HepG2 (cell line): ENCODE measurements around the gene PEA15. TPM values are rescaled to one million over a fixed set of nuclear protein-coding genes. Genes with fewer than 3 reads are reported as not detected.

ENCODE experiments used
- ATAC-seq: fragments of 200-7000 bp; cut with Tn5 transposase; 3 replicates; pipeline ENCODE4 v1.9.1; 2020; ENCODE audit warnings: mild to moderate bottlenecking, moderate library complexity
- BruUV-seq: library from RNA; stranded (reverse); fragments of 400-500 nt; replicated peaks from 2 replicates; lab custom pipeline; 2021; lab: Mats Ljungman, UMichigan
- CTCF ChIA-PET: fragments of 300-600 bp; formaldehyde crosslinking; extraction: SDS; loops from one replicate; lab custom pipeline; 2021; ENCODE audit warnings: low total read pairs, inconsistent platforms, low intra/inter-chr PET ratio; lab: Yijun Ruan, JAX
- POLR2A ChIA-PET: fragments of 350-600 bp; sonication (Branson Sonifier 250); formaldehyde crosslinking; loops from one replicate; lab custom pipeline; 2020; ENCODE audit warnings: antibody characterized with exemption, inconsistent platforms; lab: Yijun Ruan, JAX
- DNase-seq: peaks from one replicate; pipeline ENCODE4 v3.0.0-alpha.2; 2015; ENCODE audit warnings: low spot score
- FAIRE-seq: peaks from 3 replicates; lab custom pipeline; 2011; peaks lifted over from hg19 to GRCh38; lab: Jason Lieb, UNC
- H2AFZ ChIP-seq: one replicate; pipeline ENCODE4 v1.6.1; 2011; ENCODE audit warnings: low read length, inconsistent platforms
- H3K27ac ChIP-seq: fragments of 300-600 bp; 3 replicates; pipeline ENCODE4 v1.8.0; 2011; ENCODE audit warnings: mixed run types, mild to moderate bottlenecking, mixed read lengths, low read length, inconsistent platforms; ENCODE audit not compliant: insufficient read depth; ENCODE audit errors: extremely low read length
- H3K27me3 ChIP-seq, 2 experiments: fragments of 200-600 bp in 1 of 2; 2 replicates in 1 of 2; 3 replicates in 1 of 2; pipeline versions ENCODE4 v1.6.0 to v1.8.0; 2011; ENCODE audit warnings: low read length in 2 of 2, mild to moderate bottlenecking in 2 of 2, moderate library complexity in 2 of 2, inconsistent platforms in 1 of 2; ENCODE audit not compliant: insufficient read depth in 2 of 2, control insufficient read depth in 1 of 2
- H3K36me3 ChIP-seq, 2 experiments: fragments of 200-600 bp in 1 of 2; replicated peaks in 1 of 2; 2 replicates in 1 of 2; 3 replicates in 1 of 2; pipeline versions ENCODE4 v1.5.1 to v1.8.0; 2011; ENCODE audit warnings: low read length in 2 of 2, inconsistent platforms in 1 of 2; ENCODE audit not compliant: insufficient read depth in 2 of 2, control insufficient read depth in 1 of 2
- H3K4me1 ChIP-seq: 2 replicates; pipeline ENCODE4 v1.5.1; 2012; ENCODE audit warnings: low read length, inconsistent platforms; ENCODE audit not compliant: insufficient read depth
- H3K4me2 ChIP-seq: 2 replicates; pipeline ENCODE4 v1.6.0; 2011; ENCODE audit warnings: low read depth, low read length, inconsistent platforms
- H3K4me3 ChIP-seq, 3 experiments: fragments of 200-600 bp in 1 of 3; sonication (generic), shearing (Covaris generic) in 1 of 3; replicated peaks in 1 of 3; 2 replicates each; pipeline ENCODE4 v1.5.1; 2011 to 2016; ENCODE audit warnings: low read length in 3 of 3, inconsistent platforms in 2 of 3, low read depth in 2 of 3, mild to moderate bottlenecking in 2 of 3, control low read depth in 1 of 3, mixed read lengths in 1 of 3; ENCODE audit not compliant: insufficient read depth in 1 of 3
- H3K79me2 ChIP-seq: one replicate; pipeline ENCODE4 v1.6.1; 2011; ENCODE audit warnings: low read length, inconsistent platforms; ENCODE audit not compliant: insufficient read depth
- H3K9ac ChIP-seq: 2 replicates; pipeline ENCODE4 v1.6.0; 2011; ENCODE audit warnings: mild to moderate bottlenecking, low read depth, low read length, inconsistent platforms; ENCODE audit not compliant: insufficient read depth
- H3K9me3 ChIP-seq: 2 replicates; pipeline ENCODE4 v1.5.1; 2012; ENCODE audit warnings: mild to moderate bottlenecking, low read length
- H4K20me1 ChIP-seq: 2 replicates; pipeline ENCODE4 v1.6.0; 2011; ENCODE audit warnings: inconsistent platforms, mild to moderate bottlenecking, low read length, moderate library complexity; ENCODE audit not compliant: insufficient read depth
- GATAD1 ChIP-seq: IDR thresholded peaks from 2 replicates; pipeline ENCODE4 v1.6.1; 2016; ENCODE audit warnings: missing genetic modification reagents, missing compliant biosample characterization
- HIC2 ChIP-seq: sonication (generic); formaldehyde crosslinking; IDR thresholded peaks from 2 replicates; pipeline ENCODE4 v1.9.0; 2022; ENCODE audit warnings: low read depth, missing genetic modification reagents
- NKX3-1 ChIP-seq: sonication (generic); formaldehyde crosslinking; IDR thresholded peaks from 2 replicates; pipeline ENCODE4 v1.5.0; 2020; ENCODE audit warnings: missing genetic modification reagents
- NR2F2 ChIP-seq: IDR thresholded peaks from 2 replicates; pipeline ENCODE4 v1.6.1; 2012; ENCODE audit warnings: low read depth, inconsistent platforms, borderline replicate concordance
- ZBTB38 ChIP-seq: sonication (generic); formaldehyde crosslinking; IDR thresholded peaks from 2 replicates; pipeline ENCODE4 v1.5.1; 2020; ENCODE audit warnings: mild to moderate bottlenecking, missing genetic modification reagents
- ZIK1 ChIP-seq: sonication (generic); formaldehyde crosslinking; IDR thresholded peaks from 2 replicates; pipeline ENCODE4 v1.5.0; 2020; ENCODE audit warnings: mild to moderate bottlenecking, low read depth, missing genetic modification reagents, borderline replicate concordance
- ZNF670 ChIP-seq: sonication (generic); formaldehyde crosslinking; IDR thresholded peaks from 2 replicates; pipeline ENCODE4 v1.8.0; 2022; ENCODE audit warnings: mild to moderate bottlenecking, missing genetic modification reagents, borderline replicate concordance
- ZNF740 ChIP-seq: sonication (generic); formaldehyde crosslinking; IDR thresholded peaks from 2 replicates; pipeline ENCODE4 v1.4.0; 2020; ENCODE audit warnings: missing genetic modification reagents
- WGBS: methylation state at CpG from one replicate; pipeline ENCODE4 v1.1.6; 2017; ENCODE audit warnings: low lambda C conversion rate; 5-methylcytosine and 5-hydroxymethylcytosine counted together
- in situ Hi-C: cut with HindIII; loops from 2 replicates; pipeline ENCODE4 v1.10.0; 2017; ENCODE audit warnings: low pct_unique_long_range_greater_than_20kb; ENCODE audit not compliant: extremely low pct_ligation_motif_present
- intact Hi-C: fragments of 100-400 bp; cut with micrococcal nuclease; formaldehyde crosslinking; loops from one replicate; pipeline ENCODE4 v1.10.0; 2022; ENCODE audit not compliant: unreplicated experiment
- polyA plus RNA-seq, 8 experiments: library from polyadenylated mRNA; depleted of rRNA in 3 of 8; stranded (reverse) in 7 of 8; unstranded in 1 of 8; fragments of >200 nt; fragmentation: Illumina TruSeq in 4 of 8; extraction: Trizol in 4 of 8; gene quantifications; 2 replicates each; pipeline versions ENCODE4 v1.2.1 to v1.2.3, GENCODE V29; 2011 to 2016; ENCODE audit warnings: low read depth in 4 of 8, missing spikeins in 1 of 8, mixed read lengths in 1 of 8; ENCODE audit not compliant: insufficient read depth in 1 of 8
- total RNA-seq, 5 experiments: library from RNA; depleted of rRNA; stranded (reverse); fragments of >200 nt; fragmentation: Illumina TruSeq; extraction: Trizol; gene quantifications; 2 replicates each; pipeline ENCODE4 v1.2.3, GENCODE V29; 2016; ENCODE audit warnings: low read depth in 1 of 5
- TF ChIP-seq, protein P1 (sequence below), 2 experiments: IDR thresholded peaks; 2 replicates each; pipeline ENCODE4 v1.6.1; 2011 to 2012; ENCODE audit warnings: low read length in 2 of 2, borderline replicate concordance in 1 of 2, low read depth in 1 of 2, mild to moderate bottlenecking in 1 of 2, moderate library complexity in 1 of 2
- TF ChIP-seq, protein P2 (sequence below): sonication (generic); formaldehyde crosslinking; IDR thresholded peaks from 2 replicates; pipeline ENCODE4 v1.5.0; 2020; ENCODE audit warnings: missing genetic modification reagents, mild to moderate bottlenecking, borderline replicate concordance
- TF ChIP-seq, protein P3 (sequence below): sonication (generic); formaldehyde crosslinking; IDR thresholded peaks from 2 replicates; pipeline ENCODE4 v1.4.0; 2020; ENCODE audit warnings: missing genetic modification reagents, borderline replicate concordance

The PEA15 gene
- total and polyA plus RNA-seq, 2 of the 13 experiments (the other 11 are each of a cell fraction or from before 2014, with no cell fraction given): 12.1 to 35.2 TPM

DNA sequence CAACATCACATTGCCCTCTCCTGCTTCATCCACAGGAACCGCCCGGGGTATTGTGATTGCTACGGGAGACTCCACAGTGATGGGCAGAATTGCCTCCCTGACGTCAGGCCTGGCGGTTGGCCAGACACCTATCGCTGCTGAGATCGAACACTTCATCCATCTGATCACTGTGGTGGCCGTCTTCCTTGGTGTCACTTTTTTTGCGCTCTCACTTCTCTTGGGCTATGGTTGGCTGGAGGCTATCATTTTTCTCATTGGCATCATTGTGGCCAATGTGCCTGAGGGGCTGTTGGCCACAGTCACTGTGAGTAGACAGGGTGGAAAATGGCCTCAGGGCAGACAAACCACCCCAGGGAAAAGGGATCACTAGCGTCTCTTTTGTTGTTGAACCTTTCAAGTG lies 41.1 kb upstream of the PEA15 start (continued):
- TF ChIP-seq, protein P1, sequence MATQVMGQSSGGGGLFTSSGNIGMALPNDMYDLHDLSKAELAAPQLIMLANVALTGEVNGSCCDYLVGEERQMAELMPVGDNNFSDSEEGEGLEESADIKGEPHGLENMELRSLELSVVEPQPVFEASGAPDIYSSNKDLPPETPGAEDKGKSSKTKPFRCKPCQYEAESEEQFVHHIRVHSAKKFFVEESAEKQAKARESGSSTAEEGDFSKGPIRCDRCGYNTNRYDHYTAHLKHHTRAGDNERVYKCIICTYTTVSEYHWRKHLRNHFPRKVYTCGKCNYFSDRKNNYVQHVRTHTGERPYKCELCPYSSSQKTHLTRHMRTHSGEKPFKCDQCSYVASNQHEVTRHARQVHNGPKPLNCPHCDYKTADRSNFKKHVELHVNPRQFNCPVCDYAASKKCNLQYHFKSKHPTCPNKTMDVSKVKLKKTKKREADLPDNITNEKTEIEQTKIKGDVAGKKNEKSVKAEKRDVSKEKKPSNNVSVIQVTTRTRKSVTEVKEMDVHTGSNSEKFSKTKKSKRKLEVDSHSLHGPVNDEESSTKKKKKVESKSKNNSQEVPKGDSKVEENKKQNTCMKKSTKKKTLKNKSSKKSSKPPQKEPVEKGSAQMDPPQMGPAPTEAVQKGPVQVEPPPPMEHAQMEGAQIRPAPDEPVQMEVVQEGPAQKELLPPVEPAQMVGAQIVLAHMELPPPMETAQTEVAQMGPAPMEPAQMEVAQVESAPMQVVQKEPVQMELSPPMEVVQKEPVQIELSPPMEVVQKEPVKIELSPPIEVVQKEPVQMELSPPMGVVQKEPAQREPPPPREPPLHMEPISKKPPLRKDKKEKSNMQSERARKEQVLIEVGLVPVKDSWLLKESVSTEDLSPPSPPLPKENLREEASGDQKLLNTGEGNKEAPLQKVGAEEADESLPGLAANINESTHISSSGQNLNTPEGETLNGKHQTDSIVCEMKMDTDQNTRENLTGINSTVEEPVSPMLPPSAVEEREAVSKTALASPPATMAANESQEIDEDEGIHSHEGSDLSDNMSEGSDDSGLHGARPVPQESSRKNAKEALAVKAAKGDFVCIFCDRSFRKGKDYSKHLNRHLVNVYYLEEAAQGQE (IDR thresholded peaks at IDR 0.05; ENCODE audit: borderline replicate concordance in 1 of 2, low read depth in 1 of 2, low read length in 2 of 2): no peak
- no peak for TF ChIP-seq GATAD1
- no peak for TF ChIP-seq NKX3-1 (CRISPR knock-in tag)
- no peak for TF ChIP-seq ZIK1
- no peak for TF ChIP-seq ZNF740 (CRISPR knock-in tag)
- no peak for TF ChIP-seq NR2F2
- TF ChIP-seq, protein P2, sequence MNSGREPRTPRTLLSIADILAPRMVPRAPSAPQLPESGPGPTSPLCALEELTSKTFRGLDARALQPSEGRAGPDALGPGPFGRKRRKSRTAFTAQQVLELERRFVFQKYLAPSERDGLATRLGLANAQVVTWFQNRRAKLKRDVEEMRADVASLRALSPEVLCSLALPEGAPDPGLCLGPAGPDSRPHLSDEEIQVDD (CRISPR knock-in tag): no peak
- no peak for TF ChIP-seq ZNF670

- intact Hi-C loops (no loop called here), in situ Hi-C loops (no loop called here)
- ATAC-seq: no peak
- BruUV-seq: no TSS peak
- Histone ChIP-seq H3K36me3 (no peaks in the 10 kb centered on the region), H3K4me2 (no peak overlapping the region), H2AFZ (no peak overlapping the region), H3K79me2 (no peaks in the 10 kb centered on the region), H3K27ac (no peak overlapping the region), H3K4me1 (peaks cover 39% of the 10 kb centered on the region), H3K27me3 (peaks cover 0 to 19% of the 10 kb centered on the region in 2 experiments; a peak in 3 of 5 replicates), H3K9me3 (no peaks in the 10 kb centered on the region), H3K4me3 (no peak overlapping the region), H3K9ac (no peak overlapping the region), H4K20me1 (no peaks in the 10 kb centered on the region)
- no peak for FAIRE-seq
- ChIA-PET POLR2A (no interaction called here), CTCF (no interaction called here)
- 53% methylated on average over 12 of the region's 12 CpGs for WGBS
- DNase-seq: no peak
- TF ChIP-seq ZBTB38 (CRISPR knock-in tag): no peak
- TF ChIP-seq HIC2 (CRISPR knock-in tag): no peak
- TF ChIP-seq, protein P3, sequence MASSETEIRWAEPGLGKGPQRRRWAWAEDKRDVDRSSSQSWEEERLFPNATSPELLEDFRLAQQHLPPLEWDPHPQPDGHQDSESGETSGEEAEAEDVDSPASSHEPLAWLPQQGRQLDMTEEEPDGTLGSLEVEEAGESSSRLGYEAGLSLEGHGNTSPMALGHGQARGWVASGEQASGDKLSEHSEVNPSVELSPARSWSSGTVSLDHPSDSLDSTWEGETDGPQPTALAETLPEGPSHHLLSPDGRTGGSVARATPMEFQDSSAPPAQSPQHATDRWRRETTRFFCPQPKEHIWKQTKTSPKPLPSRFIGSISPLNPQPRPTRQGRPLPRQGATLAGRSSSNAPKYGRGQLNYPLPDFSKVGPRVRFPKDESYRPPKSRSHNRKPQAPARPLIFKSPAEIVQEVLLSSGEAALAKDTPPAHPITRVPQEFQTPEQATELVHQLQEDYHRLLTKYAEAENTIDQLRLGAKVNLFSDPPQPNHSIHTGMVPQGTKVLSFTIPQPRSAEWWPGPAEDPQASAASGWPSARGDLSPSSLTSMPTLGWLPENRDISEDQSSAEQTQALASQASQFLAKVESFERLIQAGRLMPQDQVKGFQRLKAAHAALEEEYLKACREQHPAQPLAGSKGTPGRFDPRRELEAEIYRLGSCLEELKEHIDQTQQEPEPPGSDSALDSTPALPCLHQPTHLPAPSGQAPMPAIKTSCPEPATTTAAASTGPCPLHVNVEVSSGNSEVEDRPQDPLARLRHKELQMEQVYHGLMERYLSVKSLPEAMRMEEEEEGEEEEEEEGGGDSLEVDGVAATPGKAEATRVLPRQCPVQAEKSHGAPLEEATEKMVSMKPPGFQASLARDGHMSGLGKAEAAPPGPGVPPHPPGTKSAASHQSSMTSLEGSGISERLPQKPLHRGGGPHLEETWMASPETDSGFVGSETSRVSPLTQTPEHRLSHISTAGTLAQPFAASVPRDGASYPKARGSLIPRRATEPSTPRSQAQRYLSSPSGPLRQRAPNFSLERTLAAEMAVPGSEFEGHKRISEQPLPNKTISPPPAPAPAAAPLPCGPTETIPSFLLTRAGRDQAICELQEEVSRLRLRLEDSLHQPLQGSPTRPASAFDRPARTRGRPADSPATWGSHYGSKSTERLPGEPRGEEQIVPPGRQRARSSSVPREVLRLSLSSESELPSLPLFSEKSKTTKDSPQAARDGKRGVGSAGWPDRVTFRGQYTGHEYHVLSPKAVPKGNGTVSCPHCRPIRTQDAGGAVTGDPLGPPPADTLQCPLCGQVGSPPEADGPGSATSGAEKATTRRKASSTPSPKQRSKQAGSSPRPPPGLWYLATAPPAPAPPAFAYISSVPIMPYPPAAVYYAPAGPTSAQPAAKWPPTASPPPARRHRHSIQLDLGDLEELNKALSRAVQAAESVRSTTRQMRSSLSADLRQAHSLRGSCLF (CRISPR knock-in tag): no peak
Measured at GRCh38 chr1:160166166-160166868, 38.9 kb upstream of the PEA15 start.
